HEK293 (cell line): Measurements from ENCODE around the gene OR7G2.

ENCODE experiments used
- CTCF ChIA-PET: fragments of 350-600 bp; formaldehyde crosslinking; extraction: SDS; loops from one replicate; lab custom pipeline; 2021; ENCODE audit warnings: antibody characterized with exemption; lab: Yijun Ruan, JAX
- POLR2A ChIA-PET: fragments of 300-600 bp; formaldehyde crosslinking; extraction: SDS; loops from one replicate; lab custom pipeline; 2020; ENCODE audit warnings: antibody characterized with exemption, inconsistent platforms; lab: Yijun Ruan, JAX
- H3K27ac ChIP-seq: fragments of 200-500 bp; sonication (Bioruptor generic); 2 replicates; pipeline ENCODE4 v1.5.1; 2014; ENCODE audit warnings: low read depth, low read length, control low read depth, inconsistent platforms; ENCODE audit errors: extremely low read depth
- H3K36me3 ChIP-seq, 2 experiments: fragments of 200-500 bp in 1 of 2; sonication (Bioruptor generic) in 1 of 2; 1 replicate in 1 of 2; 2 replicates in 1 of 2; pipeline ENCODE4 v1.5.1; 2014 to 2017; ENCODE audit warnings: inconsistent platforms in 2 of 2, low read length in 2 of 2; ENCODE audit not compliant: control insufficient read depth in 2 of 2, insufficient read depth in 1 of 2
- H3K4me1 ChIP-seq: fragments of 200-500 bp; sonication (Bioruptor generic); 2 replicates; pipeline ENCODE4 v1.5.1; 2014; ENCODE audit warnings: mild to moderate bottlenecking, low read length, inconsistent platforms; ENCODE audit not compliant: control insufficient read depth, insufficient read depth
- H3K4me3 ChIP-seq: 2 replicates; pipeline ENCODE4 v1.5.1; 2011; ENCODE audit warnings: low read depth, mild to moderate bottlenecking, control low read depth, low read length, moderate library complexity
- H3K9me3 ChIP-seq: fragments of 200-500 bp; sonication (Bioruptor generic); 2 replicates; pipeline ENCODE4 v1.5.1; 2014; ENCODE audit warnings: low read depth, low read length, inconsistent platforms; ENCODE audit not compliant: control insufficient read depth, insufficient read depth
- ATF2 ChIP-seq: fragments of 450-650 bp; formaldehyde crosslinking; IDR thresholded peaks from 2 replicates; pipeline ENCODE4 v1.5.1; 2016; ENCODE audit warnings: missing biosample characterization, missing genetic modification characterization, low read depth
- ZBTB10 ChIP-seq: fragments of 450-650 bp; formaldehyde crosslinking; IDR thresholded peaks from 2 replicates; pipeline ENCODE4 v1.5.1; 2016; ENCODE audit warnings: missing biosample characterization, missing genetic modification characterization
- ZNF140 ChIP-seq: fragments of 450-650 bp; formaldehyde crosslinking; IDR thresholded peaks from 2 replicates; pipeline ENCODE4 v1.5.1; 2016; ENCODE audit warnings: missing biosample characterization, missing genetic modification characterization
- ZNF148 ChIP-seq: fragments of 450-650 bp; formaldehyde crosslinking; IDR thresholded peaks from 2 replicates; pipeline ENCODE4 v1.5.0; 2017; ENCODE audit warnings: missing biosample characterization, missing genetic modification characterization, borderline replicate concordance
- ZNF211 ChIP-seq: fragments of 450-650 bp; formaldehyde crosslinking; IDR thresholded peaks from 2 replicates; pipeline ENCODE4 v1.5.1; 2016; ENCODE audit warnings: low read depth, missing biosample characterization, missing genetic modification characterization
- ZNF518A ChIP-seq: fragments of 450-650 bp; formaldehyde crosslinking; conservative IDR thresholded peaks from 2 replicates; pipeline ENCODE4 v1.5.1; 2016; ENCODE audit warnings: low read depth, missing biosample characterization, missing genetic modification characterization
- ZNF549 ChIP-seq: fragments of 450-650 bp; IDR thresholded peaks from 2 replicates; pipeline ENCODE4 v1.5.1; 2018; ENCODE audit warnings: missing biosample characterization, missing genetic modification characterization, mild to moderate bottlenecking, inconsistent platforms, moderate library complexity
- ZNF677 ChIP-seq: fragments of 450-650 bp; IDR thresholded peaks from 2 replicates; pipeline ENCODE4 v1.5.0; 2018; ENCODE audit warnings: missing biosample characterization, mild to moderate bottlenecking, missing genetic modification characterization, moderate library complexity
- ZSCAN16 ChIP-seq: fragments of 450-650 bp; formaldehyde crosslinking; IDR thresholded peaks from 2 replicates; pipeline ENCODE4 v1.5.1; 2016; ENCODE audit warnings: missing biosample characterization, missing genetic modification characterization

Gene OR7G2

GRCh38 chr19:9140159-9140874 is 33.0 kb upstream of the OR7G2 start, which contains the start of gene ZNF317 (continued):
- TF ChIP-seq ZBTB10 = peak; percentile 80
- peak; percentile 60 for TF ChIP-seq ZNF518A
- TF ChIP-seq, all 188 proteins: peak for 24

GRCh38 chr19:9139609-9140158 is 32.4 kb upstream of the OR7G2 start:
- POLR2A ChIA-PET = no interaction called here
- TF ChIP-seq ZNF140 (tag by site-specific recombination) (no peak), ATF2 (tag by site-specific recombination) (peak; percentile 58), ZNF148 (tag by site-specific recombination) (no peak), ZNF549 (tag by site-specific recombination) (no peak), ZNF211 (tag by site-specific recombination) (no peak)
- TF ChIP-seq, all 188 proteins: peak for 1
- Histone ChIP-seq H3K27ac (no peak overlapping the region; the same call in 1 of the 2 replicates), H3K4me3 (peak overlapping the region; percentile 96), H3K4me1 (no peaks in the 10 kb centered on the region), H3K36me3 (peaks cover 4 to 16% of the 10 kb centered on the region in 2 experiments; a peak in 2 of 3 replicates), H3K9me3 (no peaks in the 10 kb centered on the region)
- CTCF ChIA-PET = no interaction called here

GRCh38 chr19:9132422-9132821 is 25.1 kb upstream of the OR7G2 start:
- POLR2A ChIA-PET = interaction anchor here (0.6 to 0.7 kb wide), 2 partner anchors 74 to 475 kb away, joined by 3 to 5 read pairs; no protein-coding TSS in a partner anchor

More at GRCh38 chr19:9132422-9132821, 25.1 kb upstream of the OR7G2 start:
- CTCF ChIA-PET = interaction anchor here (0.9 to 1.4 kb wide), 2 partner anchors 11 to 476 kb away, joined by 3 read pairs; no protein-coding TSS in a partner anchor
- Histone ChIP-seq H3K4me3 (no peak overlapping the region), H3K9me3 (no peaks in the 10 kb centered on the region), H3K36me3 (no peaks in the 10 kb centered on the region), H3K4me1 (no peaks in the 10 kb centered on the region), H3K27ac (no peak overlapping the region)
- TF ChIP-seq ZNF677 (tag by site-specific recombination) (no peak), ZSCAN16 (no peak), ZNF140 (tag by site-specific recombination) (no peak)
